NOMO-1 (cell line): Measurements from ENCODE around the gene LEKR1.

Source experiments
- DNase-seq, 2 experiments: peaks; one replicate each; lab custom pipeline; 2025; ENCODE audit not compliant: unreplicated experiment in 2 of 2; lab: John Stamatoyannopoulos, UW

The LEKR1 gene

DNA sequence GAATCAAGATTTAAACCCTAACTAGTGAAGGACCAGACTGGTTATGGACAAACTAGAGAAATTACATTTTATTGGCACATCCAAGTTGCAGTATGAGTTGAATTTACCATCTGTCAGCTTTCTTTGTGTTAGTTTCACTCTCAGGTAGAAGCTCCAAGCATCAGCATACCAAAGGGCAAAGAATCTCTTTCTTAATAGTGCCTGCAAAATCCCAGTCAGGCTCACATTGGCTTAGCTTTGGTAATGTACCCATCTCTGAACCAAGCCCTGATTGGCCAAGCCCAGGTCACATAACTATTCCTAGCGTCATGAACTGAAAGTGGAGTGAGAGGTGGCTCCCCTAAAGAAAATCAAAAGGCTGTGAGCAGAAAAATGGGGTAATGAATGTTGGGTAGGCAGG lies 266.9 kb downstream of the LEKR1 start:
- DNase-seq = no peak

DNA sequence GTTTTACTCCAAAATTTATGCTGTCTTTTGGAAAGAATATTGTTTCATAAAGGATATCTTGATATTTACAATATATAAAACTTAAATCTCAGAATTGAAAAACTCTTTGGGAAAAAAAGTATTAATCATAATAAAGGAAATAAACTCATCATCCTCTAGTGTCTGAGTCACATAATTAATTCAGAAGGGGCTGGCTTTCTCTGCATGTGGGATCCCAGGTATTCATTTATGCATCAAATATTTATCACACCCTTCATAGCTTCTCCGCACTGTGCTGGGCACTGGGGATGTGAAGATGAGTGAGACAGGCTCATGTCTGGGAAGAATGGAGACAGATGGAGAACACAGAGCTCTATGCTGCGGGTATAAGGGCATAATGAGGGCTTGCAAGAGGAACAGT lies 268.1 kb downstream of the LEKR1 start:
- DNase-seq = no peak

DNA sequence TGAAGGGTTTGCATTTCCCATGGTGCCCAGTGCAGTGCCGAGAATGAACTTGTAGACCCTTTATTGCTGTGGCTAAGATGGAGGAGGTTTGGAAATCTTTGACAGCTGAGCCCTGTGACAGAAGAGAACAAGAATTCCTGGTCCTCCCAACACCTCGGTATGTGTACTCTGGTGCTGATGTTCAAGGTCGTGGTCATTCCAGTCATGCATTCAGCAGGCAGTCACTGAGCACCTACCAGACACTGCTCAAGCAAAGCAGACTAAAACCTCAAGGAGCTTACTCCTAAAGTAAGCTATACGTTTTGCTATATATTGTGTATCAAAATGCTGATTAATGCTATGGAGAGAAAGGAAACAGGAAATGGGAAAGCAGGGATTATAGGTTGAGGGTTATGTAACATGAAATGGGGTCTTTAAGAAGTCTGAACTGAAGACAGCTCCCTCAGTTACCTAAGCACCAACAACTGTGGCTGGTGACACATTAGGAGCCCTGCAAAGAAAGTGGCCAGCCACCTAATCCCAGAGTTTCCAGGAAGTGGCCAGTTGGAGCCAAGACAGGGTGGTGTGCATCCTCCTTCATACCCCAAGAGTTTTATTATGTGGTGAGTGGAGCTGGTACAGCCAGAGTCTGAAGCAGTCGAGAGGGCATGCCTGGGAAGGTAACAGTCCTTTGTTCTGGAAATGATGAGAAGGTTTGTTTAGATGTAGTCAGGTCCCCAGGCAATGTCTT lies 268.8 kb downstream of the LEKR1 start:
- DNase-seq = no peak
